IPS DF 6.9 (cell line): ENCODE data around the gene ARID1B.

Experiments
- DNase-seq: peaks from one replicate; pipeline ENCODE4 v3.0.0-alpha.2; 2013; ENCODE audit warnings: low read depth, low spot score
- H3K27ac ChIP-seq: one replicate; pipeline ENCODE4 v1.5.1; 2013; ENCODE audit warnings: low read length, control low read depth
- H3K27me3 ChIP-seq: 2 replicates; pipeline ENCODE4 v1.6.1; 2013; ENCODE audit warnings: mild to moderate bottlenecking, low read length; ENCODE audit not compliant: control insufficient read depth, insufficient read depth
- H3K36me3 ChIP-seq: 2 replicates; pipeline ENCODE4 v1.6.1; 2013; ENCODE audit warnings: low read length; ENCODE audit not compliant: control insufficient read depth, insufficient read depth
- H3K4me1 ChIP-seq: 2 replicates; pipeline ENCODE4 v1.6.1; 2013; ENCODE audit warnings: low read length; ENCODE audit not compliant: control insufficient read depth, insufficient read depth
- H3K4me3 ChIP-seq: 2 replicates; pipeline ENCODE4 v1.5.1; 2013; ENCODE audit warnings: mild to moderate bottlenecking, low read length
- H3K9me3 ChIP-seq: 2 replicates; pipeline ENCODE4 v1.6.1; 2013; ENCODE audit warnings: low read length, inconsistent platforms; ENCODE audit not compliant: control insufficient read depth, insufficient read depth
- WGBS: extraction: QIAGEN DNeasy Blood & Tissue Kit; methylation state at CpG from one replicate; pipeline ENCODE4 v1.1.7; 2013; ENCODE audit warnings: mixed read lengths, missing lambda C conversion rate; ENCODE audit not compliant: insufficient read length, insufficient coverage; 5-methylcytosine and 5-hydroxymethylcytosine counted together

The ARID1B gene

GRCh38 chr6:157148391-157149323, 371.5 kb downstream of the ARID1B start:
- no CpG with 5 or more reads among the region's 25 CpGs for WGBS
- DNase-seq = no peak
- H3K36me3 ChIP-seq = 0 out of 2 replicates have a peak, but pooled peaks cover 4% of the 10 kb centered on the region
- H3K4me3 ChIP-seq = no peak overlapping the region
- H3K27ac ChIP-seq = no peak overlapping the region
- no peaks in the 10 kb centered on the region for H3K27me3 ChIP-seq
- H3K9me3 ChIP-seq = no peaks in the 10 kb centered on the region
- peaks cover 3% of the 10 kb centered on the region; the same call in 1 of the 2 replicates for H3K4me1 ChIP-seq

GRCh38 chr6:157150076-157150475, 372.9 kb downstream of the ARID1B start:
- no peak for DNase-seq
- Histone ChIP-seq H3K4me3 (no peak overlapping the region), H3K27me3 (no peaks in the 10 kb centered on the region), H3K4me1 (peaks cover 2% of the 10 kb centered on the region; the same call in 1 of the 2 replicates), H3K9me3 (no peaks in the 10 kb centered on the region), H3K36me3 (0 out of 2 replicates have a peak, but pooled peaks cover 4% of the 10 kb centered on the region), H3K27ac (no peak overlapping the region)
- no CpG with 5 or more reads among the region's 6 CpGs for WGBS

- H3K27me3 ChIP-seq = no peaks in the 10 kb centered on the region
- H3K4me1 ChIP-seq = peaks cover 2% of the 10 kb centered on the region; the same call in 1 of the 2 replicates
- no peaks in the 10 kb centered on the region for H3K9me3 ChIP-seq
- no peak overlapping the region for H3K4me3 ChIP-seq
- DNase-seq = no peak
- 0 out of 2 replicates have a peak, but pooled peaks cover 4% of the 10 kb centered on the region for H3K36me3 ChIP-seq
- WGBS = no CpG with 5 or more reads among the region's 11 CpGs
- H3K27ac ChIP-seq = no peak overlapping the region
These were observed 373.9 kb downstream of the ARID1B start for GRCh38 chr6:157151029-157151428.

- no CpG with 5 or more reads among the region's 3 CpGs for WGBS
- Histone ChIP-seq H3K36me3 (0 out of 2 replicates have a peak, but pooled peaks cover 4% of the 10 kb centered on the region), H3K27ac (no peak overlapping the region), H3K4me3 (no peak overlapping the region), H3K27me3 (no peaks in the 10 kb centered on the region), H3K9me3 (no peaks in the 10 kb centered on the region), H3K4me1 (peaks cover 6% of the 10 kb centered on the region; the same call in 1 of the 2 replicates)
- no peak for DNase-seq
These were observed 374.8 kb downstream of the ARID1B start for GRCh38 chr6:157151989-157152388.

GRCh38 chr6:157152556-157152955, 375.4 kb downstream of the ARID1B start:
- H3K27ac ChIP-seq = no peak overlapping the region
- 100% methylated on average over 1 of the region's 3 CpGs for WGBS
- DNase-seq = no peak
- no peaks in the 10 kb centered on the region for H3K27me3 ChIP-seq
- H3K36me3 ChIP-seq = 0 out of 2 replicates have a peak, but pooled peaks cover 4% of the 10 kb centered on the region
- no peak overlapping the region for H3K4me3 ChIP-seq
- H3K4me1 ChIP-seq = peaks cover 8% of the 10 kb centered on the region; the same call in 1 of the 2 replicates
- H3K9me3 ChIP-seq = no peaks in the 10 kb centered on the region

GRCh38 chr6:157155804-157156203, 378.6 kb downstream of the ARID1B start:
- H3K36me3 ChIP-seq = no peaks in the 10 kb centered on the region
- no peaks in the 10 kb centered on the region for H3K27me3 ChIP-seq
- H3K4me3 ChIP-seq = no peak overlapping the region
- peaks cover 6% of the 10 kb centered on the region; the same call in 1 of the 2 replicates for H3K4me1 ChIP-seq
- H3K9me3 ChIP-seq = no peaks in the 10 kb centered on the region
- WGBS = no CpG with 5 or more reads among the region's 3 CpGs
- H3K27ac ChIP-seq = no peak overlapping the region
- DNase-seq = no peak

- Histone ChIP-seq H3K4me1 (peaks cover 6% of the 10 kb centered on the region; the same call in 1 of the 2 replicates), H3K9me3 (no peaks in the 10 kb centered on the region), H3K27me3 (no peaks in the 10 kb centered on the region), H3K36me3 (no peaks in the 10 kb centered on the region), H3K27ac (no peak overlapping the region), H3K4me3 (no peak overlapping the region)
- DNase-seq = no peak
- no CpG with 5 or more reads among the region's 9 CpGs for WGBS
These were observed 380.1 kb downstream of the ARID1B start for GRCh38 chr6:157157258-157157657.

GRCh38 chr6:157158456-157158855, 381.3 kb downstream of the ARID1B start:
- peaks cover 6% of the 10 kb centered on the region; the same call in 1 of the 2 replicates for H3K4me1 ChIP-seq
- no peak overlapping the region for H3K4me3 ChIP-seq
- DNase-seq = no peak
- no CpG with 5 or more reads among the region's 4 CpGs for WGBS
- no peaks in the 10 kb centered on the region for H3K9me3 ChIP-seq
- no peak overlapping the region for H3K27ac ChIP-seq
- no peaks in the 10 kb centered on the region for H3K27me3 ChIP-seq
- no peaks in the 10 kb centered on the region for H3K36me3 ChIP-seq

GRCh38 chr6:157158897-157159296, 381.7 kb downstream of the ARID1B start:
- H3K4me3 ChIP-seq = no peak overlapping the region
- no peaks in the 10 kb centered on the region for H3K9me3 ChIP-seq
- no peak for DNase-seq
- peaks cover 6% of the 10 kb centered on the region; the same call in 1 of the 2 replicates for H3K4me1 ChIP-seq
- no peaks in the 10 kb centered on the region for H3K36me3 ChIP-seq
- no peaks in the 10 kb centered on the region for H3K27me3 ChIP-seq
- WGBS = no CpG with 5 or more reads among the region's 3 CpGs
- no peak overlapping the region for H3K27ac ChIP-seq

- Histone ChIP-seq H3K4me3 (no peak overlapping the region), H3K36me3 (no peaks in the 10 kb centered on the region), H3K9me3 (no peaks in the 10 kb centered on the region), H3K4me1 (peaks cover 6% of the 10 kb centered on the region; the same call in 1 of the 2 replicates), H3K27ac (no peak overlapping the region), H3K27me3 (no peaks in the 10 kb centered on the region)
- WGBS = no CpG with 5 or more reads among the region's 4 CpGs
- no peak for DNase-seq
These were observed 382.2 kb downstream of the ARID1B start for GRCh38 chr6:157159348-157159747.
